Measurements from ENCODE around the gene SMARCC1.

- TF ChIP-seq, protein P1, sequence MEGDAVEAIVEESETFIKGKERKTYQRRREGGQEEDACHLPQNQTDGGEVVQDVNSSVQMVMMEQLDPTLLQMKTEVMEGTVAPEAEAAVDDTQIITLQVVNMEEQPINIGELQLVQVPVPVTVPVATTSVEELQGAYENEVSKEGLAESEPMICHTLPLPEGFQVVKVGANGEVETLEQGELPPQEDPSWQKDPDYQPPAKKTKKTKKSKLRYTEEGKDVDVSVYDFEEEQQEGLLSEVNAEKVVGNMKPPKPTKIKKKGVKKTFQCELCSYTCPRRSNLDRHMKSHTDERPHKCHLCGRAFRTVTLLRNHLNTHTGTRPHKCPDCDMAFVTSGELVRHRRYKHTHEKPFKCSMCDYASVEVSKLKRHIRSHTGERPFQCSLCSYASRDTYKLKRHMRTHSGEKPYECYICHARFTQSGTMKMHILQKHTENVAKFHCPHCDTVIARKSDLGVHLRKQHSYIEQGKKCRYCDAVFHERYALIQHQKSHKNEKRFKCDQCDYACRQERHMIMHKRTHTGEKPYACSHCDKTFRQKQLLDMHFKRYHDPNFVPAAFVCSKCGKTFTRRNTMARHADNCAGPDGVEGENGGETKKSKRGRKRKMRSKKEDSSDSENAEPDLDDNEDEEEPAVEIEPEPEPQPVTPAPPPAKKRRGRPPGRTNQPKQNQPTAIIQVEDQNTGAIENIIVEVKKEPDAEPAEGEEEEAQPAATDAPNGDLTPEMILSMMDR (IDR thresholded peaks at IDR 0.05): no peak
- TF ChIP-seq POLR2A (IDR thresholded peaks at IDR 0.05): no peak
These were observed 984 bp upstream of the SMARCC1 start for GRCh38 chr3:47782446-47783308.
